ENCODE data around the gene C1RL.

C1RL gene

GRCh38 chr12:7092229-7092985 is 16.6 kb downstream of the C1RL start, which contains the start of gene C1R:
Gene C1R (minus strand): TSS chr12:7092445. CDS start chr12:7092388, 57 bp downstream.
- Mint-ChIP-seq H3K36me3 (ENCODE audit: low read depth) (no peaks in the 10 kb centered on the region), H3K27me3 (ENCODE audit: low read depth, poor library complexity) (peaks cover 17% of the 10 kb centered on the region), H3K4me1 (peaks cover 39% of the 10 kb centered on the region), H3K9me3 (no peaks in the 10 kb centered on the region), H3K4me3 (peak within 1 kb of the TSS; percentile 75), H3K27ac (no peak within 1 kb of the TSS)
- TF ChIP-seq CTCF (IDR thresholded peaks at IDR 0.05): peak; percentile 87
- DNase-seq: peak; percentile 77

- H3K27me3 Mint-ChIP-seq (ENCODE audit: low read depth, poor library complexity): peaks cover 21% of the 10 kb centered on the region
- DNase-seq: no peak
- no peak overlapping the region for H3K27ac Mint-ChIP-seq
- no peak for TF ChIP-seq CTCF (IDR thresholded peaks at IDR 0.05)
- H3K36me3 Mint-ChIP-seq (ENCODE audit: low read depth): no peaks in the 10 kb centered on the region
- no peaks in the 10 kb centered on the region for H3K9me3 Mint-ChIP-seq
- peak overlapping the region; percentile 75 for H3K4me3 Mint-ChIP-seq
- peaks cover 33% of the 10 kb centered on the region for H3K4me1 Mint-ChIP-seq
Observed at GRCh38 chr12:7091660-7092228, 17.3 kb downstream of the C1RL start.

GRCh38 chr12:7091171-7091570 is 17.8 kb downstream of the C1RL start:
- peaks cover 21% of the 10 kb centered on the region for H3K27me3 Mint-ChIP-seq (ENCODE audit: low read depth, poor library complexity)
- TF ChIP-seq CTCF (IDR thresholded peaks at IDR 0.05): no peak
- H3K9me3 Mint-ChIP-seq: no peaks in the 10 kb centered on the region
- peaks cover 27% of the 10 kb centered on the region for H3K4me1 Mint-ChIP-seq
- no peak overlapping the region for H3K27ac Mint-ChIP-seq
- H3K36me3 Mint-ChIP-seq (ENCODE audit: low read depth): no peaks in the 10 kb centered on the region
- H3K4me3 Mint-ChIP-seq: no peak overlapping the region
- DNase-seq: no peak

DNA sequence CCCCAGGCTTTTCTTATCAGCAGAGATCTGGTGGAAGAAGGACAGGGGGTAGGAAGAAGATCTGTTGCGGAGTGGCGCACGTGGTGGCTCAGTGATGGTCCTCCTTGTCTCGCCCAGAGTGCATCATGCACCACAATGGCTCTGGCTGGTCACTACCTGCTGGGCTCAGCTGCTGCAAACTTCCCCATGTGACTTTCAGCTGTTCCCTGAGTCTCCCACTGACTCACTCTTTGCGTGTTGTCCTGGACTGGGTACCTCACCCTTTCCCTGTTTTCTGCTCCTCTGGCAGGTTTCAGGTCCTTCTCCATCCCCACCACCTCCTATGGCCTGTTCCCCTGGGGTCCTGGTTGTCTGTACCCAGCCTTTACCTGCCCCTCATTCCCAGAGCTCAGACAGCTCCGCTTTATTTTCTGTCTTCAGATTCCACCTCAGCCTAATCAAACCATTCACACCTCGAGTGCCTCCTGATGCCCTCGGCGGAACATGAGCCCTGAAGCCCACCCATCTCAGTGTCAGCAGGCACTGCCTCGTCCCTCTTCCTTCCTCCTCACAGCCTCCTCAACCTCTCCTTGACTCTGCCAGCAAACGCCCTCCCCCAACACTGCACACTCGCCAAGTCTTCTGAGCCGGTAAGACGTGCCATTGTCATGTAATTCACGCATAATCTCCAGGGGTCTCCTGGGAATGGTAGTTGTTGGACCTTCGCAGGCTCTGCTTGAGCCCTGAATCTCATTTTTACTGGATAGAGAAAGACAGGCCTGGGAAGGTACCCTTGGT is 18.6 kb downstream of the C1RL start:
- TF ChIP-seq CTCF (IDR thresholded peaks at IDR 0.05): no peak
- no peak overlapping the region for H3K4me3 Mint-ChIP-seq
- H3K27ac Mint-ChIP-seq: no peak overlapping the region

GRCh38 chr12:7089196-7089871 is 19.7 kb downstream of the C1RL start:
- Mint-ChIP-seq H3K9me3 (no peaks in the 10 kb centered on the region), H3K36me3 (ENCODE audit: low read depth) (no peaks in the 10 kb centered on the region), H3K27ac (no peak overlapping the region), H3K4me3 (no peak overlapping the region), H3K4me1 (peaks cover 27% of the 10 kb centered on the region), H3K27me3 (ENCODE audit: low read depth, poor library complexity) (peaks cover 18% of the 10 kb centered on the region)
- no peak for DNase-seq
- no peak for TF ChIP-seq CTCF (IDR thresholded peaks at IDR 0.05)

More for the DNA sequence above, 18.6 kb downstream of the C1RL start:
- H3K36me3 Mint-ChIP-seq (ENCODE audit: low read depth): no peaks in the 10 kb centered on the region
- DNase-seq: no peak
- H3K9me3 Mint-ChIP-seq: no peaks in the 10 kb centered on the region
- H3K27me3 Mint-ChIP-seq (ENCODE audit: low read depth, poor library complexity): peaks cover 21% of the 10 kb centered on the region
- peaks cover 27% of the 10 kb centered on the region for H3K4me1 Mint-ChIP-seq
